IPS DF 19.7 (cell line): Measurements from ENCODE around the gene KLHL6.
"Not testable (repeated sequence)": the region's sequence is repeated elsewhere in the genome, so short reads cannot be mapped to it uniquely, and the experiment has no call there.

Source experiments
- DNase-seq: peaks from one replicate; pipeline ENCODE4 v3.0.0-alpha.2; 2013; ENCODE audit warnings: low read depth, low spot score

Gene KLHL6

GRCh38 chr3:183555541-183556081 lies at the start of gene KLHL6:
KLHL6 (minus strand) TSS chr3:183555706; CDS start chr3:183555653, 53 bp downstream.
- no peak for DNase-seq

- no peak for DNase-seq
These were observed 42.5 kb upstream of the KLHL6 start for GRCh38 chr3:183597959-183598358.

- no peak for DNase-seq
These were observed 39.1 kb upstream of the KLHL6 start for GRCh38 chr3:183594636-183595035.

GRCh38 chr3:183592821-183593220 lies 37.3 kb upstream of the KLHL6 start:
- no peak for DNase-seq

- DNase-seq: no peak
These were observed 36.5 kb upstream of the KLHL6 start for GRCh38 chr3:183591881-183592521.

GRCh38 chr3:183590442-183590841 lies 34.9 kb upstream of the KLHL6 start:
- no peak for DNase-seq

- no peak for DNase-seq
These were observed 31.8 kb upstream of the KLHL6 start for GRCh38 chr3:183587336-183587735.

- DNase-seq: no peak
These were observed 31.0 kb upstream of the KLHL6 start for GRCh38 chr3:183586477-183586876.

- DNase-seq: no peak
These were observed 29.4 kb upstream of the KLHL6 start for GRCh38 chr3:183584914-183585280.

- no peak for DNase-seq
These were observed 28.9 kb upstream of the KLHL6 start for GRCh38 chr3:183584246-183584913.

- DNase-seq: no peak
These were observed 28.1 kb upstream of the KLHL6 start for GRCh38 chr3:183583331-183584245.

GRCh38 chr3:183582161-183582560 lies 26.7 kb upstream of the KLHL6 start:
- no peak for DNase-seq

- DNase-seq: no peak
These were observed 26.1 kb upstream of the KLHL6 start for GRCh38 chr3:183581496-183582155.

- DNase-seq: no peak
These were observed 24.7 kb upstream of the KLHL6 start for GRCh38 chr3:183579967-183580900.

- no peak for DNase-seq
These were observed 22.7 kb upstream of the KLHL6 start for GRCh38 chr3:183578179-183578578.

GRCh38 chr3:183577346-183577745 lies 21.8 kb upstream of the KLHL6 start:
- no peak for DNase-seq

- DNase-seq: no peak
These were observed 21.1 kb upstream of the KLHL6 start for GRCh38 chr3:183576487-183577107.

GRCh38 chr3:183572935-183573334 lies 17.4 kb upstream of the KLHL6 start:
- no peak for DNase-seq

GRCh38 chr3:183570191-183570590 lies 14.7 kb upstream of the KLHL6 start:
- not testable (repeated sequence) for DNase-seq

- DNase-seq: no peak
These were observed 11.4 kb upstream of the KLHL6 start for GRCh38 chr3:183566880-183567279.
